GM23338 (cell line): ENCODE measurements around the gene IL31. TPM values are rescaled to one million over a fixed set of nuclear protein-coding genes. Genes with fewer than 3 reads are reported as not detected.

Experiments
- ATAC-seq: fragments of 200-7000 bp; cut with Tn5 transposase; 3 replicates; pipeline ENCODE4 v1.9.1; 2020
- DNase-seq: peaks from one replicate; pipeline ENCODE4 v3.0.0-alpha.2; 2015; ENCODE audit warnings: low spot score
- H2AFZ ChIP-seq: fragments of 200-600 bp; sonication (generic); 2 replicates; pipeline ENCODE4 v1.8.0; 2016; ENCODE audit warnings: antibody characterized with exemption, mild to moderate bottlenecking, moderate library complexity
- H3F3A ChIP-seq: fragments of 200-600 bp; sonication (generic); replicated peaks from 2 replicates; pipeline ENCODE4 v1.8.0; 2017; ENCODE audit warnings: antibody characterized with exemption, mixed run types, low read depth
- H3K27ac ChIP-seq: fragments of 200-600 bp; sonication (generic); 2 replicates; pipeline ENCODE4 v1.6.1; 2016; ENCODE audit warnings: low read depth
- H3K27me3 ChIP-seq: fragments of 200-600 bp; sonication (generic); 2 replicates; pipeline ENCODE4 v1.8.0; 2016; ENCODE audit warnings: mild to moderate bottlenecking, mixed run types, moderate library complexity; ENCODE audit not compliant: insufficient read depth
- H3K36me3 ChIP-seq: fragments of 200-600 bp; sonication (generic); 2 replicates; pipeline ENCODE4 v1.8.0; 2016; ENCODE audit warnings: mild to moderate bottlenecking; ENCODE audit not compliant: insufficient read depth
- H3K4me1 ChIP-seq: fragments of 200-600 bp; sonication (generic); 2 replicates; pipeline ENCODE4 v1.8.0; 2016; ENCODE audit warnings: mild to moderate bottlenecking, moderate library complexity; ENCODE audit not compliant: insufficient read depth
- H3K4me2 ChIP-seq: fragments of 200-600 bp; sonication (generic); 2 replicates; pipeline ENCODE4 v1.7.1; 2017; ENCODE audit warnings: mixed run types
- H3K4me3 ChIP-seq: fragments of 200-600 bp; sonication (generic); 2 replicates; pipeline ENCODE4 v1.6.1; 2016; ENCODE audit warnings: mixed run types
- H3K79me2 ChIP-seq: fragments of 200-600 bp; sonication (generic); replicated peaks from 2 replicates; pipeline ENCODE4 v1.8.0; 2017; ENCODE audit warnings: mild to moderate bottlenecking; ENCODE audit not compliant: insufficient read depth
- H3K9me2 ChIP-seq: fragments of 200-600 bp; sonication (generic); 2 replicates; pipeline ENCODE4 v1.8.0; 2017; ENCODE audit not compliant: insufficient read depth
- H4K20me1 ChIP-seq: fragments of 200-600 bp; sonication (generic); replicated peaks from 2 replicates; pipeline ENCODE4 v1.8.0; 2017; ENCODE audit warnings: mild to moderate bottlenecking; ENCODE audit not compliant: insufficient read depth
- H3K27ac Mint-ChIP-seq: 2 replicates; pipeline ENCODE4 v1.8.0; 2020; ENCODE audit warnings: inconsistent platforms, mild to moderate bottlenecking, moderate library complexity, mixed read lengths
- H3K27me3 Mint-ChIP-seq: 3 replicates; pipeline ENCODE4 v1.8.0; 2022; ENCODE audit warnings: low read depth, mild to moderate bottlenecking, moderate library complexity, mixed read lengths, inconsistent platforms; ENCODE audit not compliant: insufficient read depth, poor library complexity
- H3K36me3 Mint-ChIP-seq: 3 replicates; pipeline ENCODE4 v1.8.0; 2021; ENCODE audit warnings: low read depth, mild to moderate bottlenecking, inconsistent platforms, moderate library complexity, mixed read lengths
- H3K4me1 Mint-ChIP-seq: 3 replicates; pipeline ENCODE4 v1.8.0; 2020; ENCODE audit warnings: mild to moderate bottlenecking, inconsistent platforms, mixed read lengths
- H3K4me3 Mint-ChIP-seq: 3 replicates; pipeline ENCODE4 v1.8.0; 2021; ENCODE audit warnings: moderate library complexity, mild to moderate bottlenecking, inconsistent platforms, mixed read lengths
- H3K9me3 Mint-ChIP-seq: 3 replicates; pipeline ENCODE4 v1.8.0; 2020; ENCODE audit warnings: moderate library complexity, mild to moderate bottlenecking, inconsistent platforms, mixed read lengths
- CREB1 ChIP-seq: fragments of 250-450 bp; sonication (Bioruptor Pico); IDR thresholded peaks from 2 replicates; pipeline ENCODE4 v1.5.0; 2020; ENCODE audit warnings: low read depth, mild to moderate bottlenecking, moderate library complexity
- EZH2 ChIP-seq: fragments of 200-600 bp; sonication (generic); IDR thresholded peaks from one replicate; pipeline ENCODE4 v1.8.0; 2017; ENCODE audit warnings: antibody characterized with exemption, mild to moderate bottlenecking, low read depth; ENCODE audit not compliant: unreplicated experiment
- JUNB ChIP-seq: IDR thresholded peaks from one replicate; pipeline ENCODE4 v1.6.1; 2016; ENCODE audit warnings: antibody characterized with exemption; ENCODE audit not compliant: unreplicated experiment
- POLR2AphosphoS5 ChIP-seq: IDR thresholded peaks from 2 replicates; pipeline ENCODE4 v1.6.1; 2016; ENCODE audit warnings: antibody characterized with exemption, low read depth
- STAT1 ChIP-seq: IDR thresholded peaks from one replicate; pipeline ENCODE4 v1.6.1; 2016; ENCODE audit warnings: antibody characterized with exemption; ENCODE audit not compliant: unreplicated experiment
- ZNF114 ChIP-seq: fragments of 250-450 bp; sonication (Bioruptor Pico); IDR thresholded peaks from 2 replicates; pipeline ENCODE4 v1.5.0; 2020; ENCODE audit warnings: mild to moderate bottlenecking, moderate library complexity
- polyA plus RNA-seq: library from polyadenylated mRNA; unstranded; fragments of >200 nt; fragmentation: Nextera tagmentation; extraction: Ambion mirVana; gene quantifications from 2 replicates; pipeline ENCODE4 v1.2.1, GENCODE V29; 2016
- total RNA-seq: library from RNA; depleted of rRNA; stranded (reverse); fragments of >200 nt; shearing (Covaris generic); gene quantifications from 2 replicates; pipeline ENCODE4 v1.2.3, GENCODE V29; 2014
- TF ChIP-seq, protein P1 (sequence below), 2 experiments: fragments of 200-600 bp in 1 of 2; sonication (generic) in 1 of 2; conservative IDR thresholded peaks; 2 replicates each; pipeline versions ENCODE4 v1.5.1 to v1.6.1; 2016 to 2017; ENCODE audit warnings: antibody characterized with exemption in 2 of 2, low read depth in 2 of 2, mild to moderate bottlenecking in 2 of 2, moderate library complexity in 1 of 2
- TF ChIP-seq, protein P2 (sequence below): IDR thresholded peaks from 2 replicates; pipeline ENCODE4 v1.6.1; 2016; ENCODE audit warnings: antibody characterized with exemption
- TF ChIP-seq, protein P3 (sequence below): IDR thresholded peaks from one replicate; pipeline ENCODE4 v1.6.1; 2018; ENCODE audit warnings: antibody characterized with exemption; ENCODE audit not compliant: unreplicated experiment

The IL31 gene
- total and polyA plus RNA-seq, 2 experiments from 2014 or later = not detected

DNA sequence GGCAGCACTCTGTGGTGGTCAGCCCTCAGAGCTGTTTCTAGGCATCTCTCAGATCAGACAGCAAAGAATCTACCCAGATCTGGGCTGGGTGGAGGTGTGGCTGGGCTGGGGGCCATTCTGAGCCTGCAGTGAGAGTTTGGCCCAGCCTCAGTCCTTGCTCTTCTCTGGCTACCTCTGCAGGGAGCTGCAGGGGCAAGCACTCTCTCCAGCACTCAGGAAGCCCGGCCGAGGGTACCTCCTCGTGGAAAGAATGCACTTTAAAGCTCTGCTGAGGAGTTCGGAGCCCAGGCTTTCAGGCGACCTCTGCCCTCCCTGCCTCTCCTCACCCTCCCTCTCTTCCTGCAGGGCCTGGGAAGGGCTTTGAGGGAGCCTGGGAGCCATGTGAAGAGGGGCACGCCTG, 31.2 kb downstream of the IL31 start:
- TF ChIP-seq JUNB = no peak
- TF ChIP-seq POLR2AphosphoS5 = no peak
- no peak for TF ChIP-seq ZNF114 (CRISPR knock-in tag)
- TF ChIP-seq EZH2 = no peak
- TF ChIP-seq, protein P1, sequence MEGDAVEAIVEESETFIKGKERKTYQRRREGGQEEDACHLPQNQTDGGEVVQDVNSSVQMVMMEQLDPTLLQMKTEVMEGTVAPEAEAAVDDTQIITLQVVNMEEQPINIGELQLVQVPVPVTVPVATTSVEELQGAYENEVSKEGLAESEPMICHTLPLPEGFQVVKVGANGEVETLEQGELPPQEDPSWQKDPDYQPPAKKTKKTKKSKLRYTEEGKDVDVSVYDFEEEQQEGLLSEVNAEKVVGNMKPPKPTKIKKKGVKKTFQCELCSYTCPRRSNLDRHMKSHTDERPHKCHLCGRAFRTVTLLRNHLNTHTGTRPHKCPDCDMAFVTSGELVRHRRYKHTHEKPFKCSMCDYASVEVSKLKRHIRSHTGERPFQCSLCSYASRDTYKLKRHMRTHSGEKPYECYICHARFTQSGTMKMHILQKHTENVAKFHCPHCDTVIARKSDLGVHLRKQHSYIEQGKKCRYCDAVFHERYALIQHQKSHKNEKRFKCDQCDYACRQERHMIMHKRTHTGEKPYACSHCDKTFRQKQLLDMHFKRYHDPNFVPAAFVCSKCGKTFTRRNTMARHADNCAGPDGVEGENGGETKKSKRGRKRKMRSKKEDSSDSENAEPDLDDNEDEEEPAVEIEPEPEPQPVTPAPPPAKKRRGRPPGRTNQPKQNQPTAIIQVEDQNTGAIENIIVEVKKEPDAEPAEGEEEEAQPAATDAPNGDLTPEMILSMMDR (conservative IDR thresholded peaks at IDR 0.05; ENCODE audit: low read depth in 2 of 2) = no peak
- TF ChIP-seq, protein P2, sequence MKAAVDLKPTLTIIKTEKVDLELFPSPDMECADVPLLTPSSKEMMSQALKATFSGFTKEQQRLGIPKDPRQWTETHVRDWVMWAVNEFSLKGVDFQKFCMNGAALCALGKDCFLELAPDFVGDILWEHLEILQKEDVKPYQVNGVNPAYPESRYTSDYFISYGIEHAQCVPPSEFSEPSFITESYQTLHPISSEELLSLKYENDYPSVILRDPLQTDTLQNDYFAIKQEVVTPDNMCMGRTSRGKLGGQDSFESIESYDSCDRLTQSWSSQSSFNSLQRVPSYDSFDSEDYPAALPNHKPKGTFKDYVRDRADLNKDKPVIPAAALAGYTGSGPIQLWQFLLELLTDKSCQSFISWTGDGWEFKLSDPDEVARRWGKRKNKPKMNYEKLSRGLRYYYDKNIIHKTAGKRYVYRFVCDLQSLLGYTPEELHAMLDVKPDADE = no peak
- TF ChIP-seq, protein P3, sequence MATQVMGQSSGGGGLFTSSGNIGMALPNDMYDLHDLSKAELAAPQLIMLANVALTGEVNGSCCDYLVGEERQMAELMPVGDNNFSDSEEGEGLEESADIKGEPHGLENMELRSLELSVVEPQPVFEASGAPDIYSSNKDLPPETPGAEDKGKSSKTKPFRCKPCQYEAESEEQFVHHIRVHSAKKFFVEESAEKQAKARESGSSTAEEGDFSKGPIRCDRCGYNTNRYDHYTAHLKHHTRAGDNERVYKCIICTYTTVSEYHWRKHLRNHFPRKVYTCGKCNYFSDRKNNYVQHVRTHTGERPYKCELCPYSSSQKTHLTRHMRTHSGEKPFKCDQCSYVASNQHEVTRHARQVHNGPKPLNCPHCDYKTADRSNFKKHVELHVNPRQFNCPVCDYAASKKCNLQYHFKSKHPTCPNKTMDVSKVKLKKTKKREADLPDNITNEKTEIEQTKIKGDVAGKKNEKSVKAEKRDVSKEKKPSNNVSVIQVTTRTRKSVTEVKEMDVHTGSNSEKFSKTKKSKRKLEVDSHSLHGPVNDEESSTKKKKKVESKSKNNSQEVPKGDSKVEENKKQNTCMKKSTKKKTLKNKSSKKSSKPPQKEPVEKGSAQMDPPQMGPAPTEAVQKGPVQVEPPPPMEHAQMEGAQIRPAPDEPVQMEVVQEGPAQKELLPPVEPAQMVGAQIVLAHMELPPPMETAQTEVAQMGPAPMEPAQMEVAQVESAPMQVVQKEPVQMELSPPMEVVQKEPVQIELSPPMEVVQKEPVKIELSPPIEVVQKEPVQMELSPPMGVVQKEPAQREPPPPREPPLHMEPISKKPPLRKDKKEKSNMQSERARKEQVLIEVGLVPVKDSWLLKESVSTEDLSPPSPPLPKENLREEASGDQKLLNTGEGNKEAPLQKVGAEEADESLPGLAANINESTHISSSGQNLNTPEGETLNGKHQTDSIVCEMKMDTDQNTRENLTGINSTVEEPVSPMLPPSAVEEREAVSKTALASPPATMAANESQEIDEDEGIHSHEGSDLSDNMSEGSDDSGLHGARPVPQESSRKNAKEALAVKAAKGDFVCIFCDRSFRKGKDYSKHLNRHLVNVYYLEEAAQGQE = no peak
- TF ChIP-seq CREB1 (CRISPR knock-in tag) = no peak
- TF ChIP-seq STAT1 = no peak

More for the DNA sequence above, 31.2 kb downstream of the IL31 start:
- Histone ChIP-seq H3K4me3 (no peak overlapping the region), H3K4me2 (no peak overlapping the region), H3K9me2 (no peaks in the 10 kb centered on the region), H3K79me2 (no peaks in the 10 kb centered on the region), H3K27ac (no peak overlapping the region), H4K20me1 (no peaks in the 10 kb centered on the region), H3F3A (no peaks in the 10 kb centered on the region), H3K36me3 (peaks cover 7% of the 10 kb centered on the region; the same call in 1 of the 2 replicates), H3K27me3 (no peaks in the 10 kb centered on the region), H3K4me1 (no peaks in the 10 kb centered on the region), H2AFZ (no peak overlapping the region)
- no peaks in the 10 kb centered on the region; the same call in 2 of the 3 replicates for H3K4me1 Mint-ChIP-seq
- H3K27ac Mint-ChIP-seq = no peak overlapping the region
- DNase-seq (peak; percentile 39), ATAC-seq (no peak)
- no peak overlapping the region for H3K4me3 Mint-ChIP-seq
- peaks cover 11% of the 10 kb centered on the region for H3K27me3 Mint-ChIP-seq
- H3K9me3 Mint-ChIP-seq = peaks cover 35% of the 10 kb centered on the region
- peaks cover 49% of the 10 kb centered on the region for H3K36me3 Mint-ChIP-seq
